OCI-LY7 (cell line): ENCODE data around the gene NTNG2. TPM values are rescaled to one million over a fixed set of nuclear protein-coding genes. Genes with fewer than 3 reads are reported as not detected.

Experiments
- BruUV-seq: library from RNA; stranded (reverse); fragments of 400-500 nt; replicated peaks from 2 replicates; lab custom pipeline; 2021; lab: Mats Ljungman, UMichigan
- CTCF ChIA-PET: fragments of 300-600 bp; sonication (Branson Sonifier 250); formaldehyde crosslinking; loops from one replicate; lab custom pipeline; 2022; ENCODE audit warnings: antibody characterized with exemption; ENCODE audit not compliant: unreplicated experiment; lab: Charles Lee
- POLR2A ChIA-PET: fragments of 300-600 bp; sonication (Branson Sonifier 250); formaldehyde crosslinking; loops from one replicate; lab custom pipeline; 2022; ENCODE audit warnings: antibody characterized with exemption; lab: Charles Lee
- DNase-seq: peaks from one replicate; pipeline ENCODE4 v3.0.0-alpha.2; 2015; ENCODE audit warnings: low spot score
- H2AFZ ChIP-seq: fragments of 200-600 bp; sonication (generic), shearing (Covaris generic); 2 replicates; pipeline ENCODE4 v1.6.1; 2014; ENCODE audit warnings: mild to moderate bottlenecking, antibody characterized with exemption, low read length, moderate library complexity
- H3K27ac ChIP-seq: fragments of 200-600 bp; sonication (generic); 2 replicates; pipeline ENCODE4 v1.5.1; 2014; ENCODE audit warnings: mixed run types, low read depth, mild to moderate bottlenecking, moderate library complexity, low read length, inconsistent platforms; ENCODE audit not compliant: poor library complexity, severe bottlenecking
- H3K36me3 ChIP-seq: fragments of 200-600 bp; sonication (generic); 2 replicates; pipeline ENCODE4 v1.6.1; 2014; ENCODE audit warnings: mild to moderate bottlenecking, antibody characterized with exemption, low read length, moderate library complexity, mixed read lengths; ENCODE audit not compliant: insufficient read depth
- H3K4me1 ChIP-seq: fragments of 200-600 bp; sonication (generic); 2 replicates; pipeline ENCODE4 v1.5.1; 2014; ENCODE audit warnings: mild to moderate bottlenecking, low read length; ENCODE audit not compliant: insufficient read depth, poor library complexity, severe bottlenecking
- H3K4me2 ChIP-seq: fragments of 200-600 bp; sonication (generic); 2 replicates; pipeline ENCODE4 v1.6.1; 2014; ENCODE audit warnings: mild to moderate bottlenecking, low read length
- H3K4me3 ChIP-seq: fragments of 200-600 bp; sonication (generic); 2 replicates; pipeline ENCODE4 v1.5.1; 2014; ENCODE audit warnings: mild to moderate bottlenecking, low read depth, low read length; ENCODE audit not compliant: poor library complexity, severe bottlenecking
- H3K79me2 ChIP-seq: fragments of 200-600 bp; sonication (generic); 2 replicates; pipeline ENCODE4 v1.6.1; 2016; ENCODE audit warnings: low read depth, mild to moderate bottlenecking, low read length, moderate library complexity, mixed read lengths; ENCODE audit not compliant: insufficient read depth
- H3K9me2 ChIP-seq: fragments of 200-600 bp; sonication (generic); 2 replicates; pipeline ENCODE4 v1.6.1; 2016; ENCODE audit warnings: mild to moderate bottlenecking, low read length, mixed read lengths; ENCODE audit not compliant: insufficient read depth
- H3K9me3 ChIP-seq: fragments of 200-600 bp; sonication (generic); 2 replicates; pipeline ENCODE4 v1.6.1; 2014; ENCODE audit warnings: mild to moderate bottlenecking, mixed run types, low read length, mixed read lengths
- H4K20me1 ChIP-seq: fragments of 200-600 bp; sonication (generic); 2 replicates; pipeline ENCODE4 v1.6.1; 2014; ENCODE audit warnings: mild to moderate bottlenecking, antibody characterized with exemption, low read length, moderate library complexity, mixed read lengths; ENCODE audit not compliant: insufficient read depth
- CTCF ChIP-seq: fragments of 200-600 bp; sonication (generic); conservative IDR thresholded peaks from 2 replicates; pipeline ENCODE4 v1.5.1; 2014; ENCODE audit warnings: mild to moderate bottlenecking, antibody characterized with exemption, low read length, moderate library complexity, mixed read lengths
- EZH2phosphoT487 ChIP-seq: fragments of 200-600 bp; sonication (generic); IDR thresholded peaks from 2 replicates; pipeline ENCODE4 v1.6.1; 2018; ENCODE audit warnings: low read depth, borderline replicate concordance, mild to moderate bottlenecking, mixed run types, antibody characterized with exemption, low read length, moderate library complexity, mixed read lengths
- intact Hi-C: fragments of 100-400 bp; cut with micrococcal nuclease; formaldehyde crosslinking; loops from one replicate; pipeline ENCODE4 v1.10.0; 2022; ENCODE audit not compliant: unreplicated experiment
- total RNA-seq, 2 experiments: library from RNA; depleted of rRNA in 1 of 2; stranded (reverse); fragments of >200 nt in 1 of 2; shearing (Covaris generic) in 1 of 2; gene quantifications; 2 replicates each; pipeline ENCODE4 v1.2.3, GENCODE V29; 2014 to 2022

NTNG2 gene
- total RNA-seq, 2 experiments from 2014 or later: 3.2 to 7.5 TPM

DNA sequence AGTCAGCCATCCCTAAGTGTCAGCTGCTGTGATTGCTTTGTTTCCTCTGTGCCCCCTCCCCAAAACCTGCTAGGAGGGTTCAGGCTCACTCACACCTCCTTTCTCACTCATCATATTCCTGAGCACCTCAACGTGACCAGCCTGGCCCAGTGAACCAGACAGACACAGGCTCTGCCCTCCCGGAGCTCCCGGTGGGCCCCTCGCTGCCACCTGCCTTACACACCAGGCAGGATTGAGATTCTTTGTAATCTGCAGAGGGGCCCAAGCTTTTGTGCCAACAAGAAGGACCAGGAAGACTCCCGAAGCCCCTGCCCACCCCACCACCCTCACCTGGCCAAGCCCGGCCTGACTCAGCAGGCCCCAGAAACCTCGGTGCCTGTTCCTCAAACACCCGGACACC lies 87.8 kb downstream of the NTNG2 start:
- Histone ChIP-seq H3K4me3 (no peak overlapping the region), H3K4me2 (no peak overlapping the region), H3K4me1 (no peaks in the 10 kb centered on the region), H2AFZ (no peak overlapping the region), H3K79me2 (no peaks in the 10 kb centered on the region), H3K36me3 (no peaks in the 10 kb centered on the region), H4K20me1 (no peaks in the 10 kb centered on the region), H3K9me3 (no peaks in the 10 kb centered on the region), H3K27ac (no peak overlapping the region), H3K9me2 (no peaks in the 10 kb centered on the region)
- no peak for DNase-seq
- intact Hi-C loops: no loop called here
- CTCF ChIA-PET: no interaction called here
- POLR2A ChIA-PET: no interaction called here
- no TSS peak for BruUV-seq
- TF ChIP-seq CTCF: no peak
- no peak for TF ChIP-seq EZH2phosphoT487

DNA sequence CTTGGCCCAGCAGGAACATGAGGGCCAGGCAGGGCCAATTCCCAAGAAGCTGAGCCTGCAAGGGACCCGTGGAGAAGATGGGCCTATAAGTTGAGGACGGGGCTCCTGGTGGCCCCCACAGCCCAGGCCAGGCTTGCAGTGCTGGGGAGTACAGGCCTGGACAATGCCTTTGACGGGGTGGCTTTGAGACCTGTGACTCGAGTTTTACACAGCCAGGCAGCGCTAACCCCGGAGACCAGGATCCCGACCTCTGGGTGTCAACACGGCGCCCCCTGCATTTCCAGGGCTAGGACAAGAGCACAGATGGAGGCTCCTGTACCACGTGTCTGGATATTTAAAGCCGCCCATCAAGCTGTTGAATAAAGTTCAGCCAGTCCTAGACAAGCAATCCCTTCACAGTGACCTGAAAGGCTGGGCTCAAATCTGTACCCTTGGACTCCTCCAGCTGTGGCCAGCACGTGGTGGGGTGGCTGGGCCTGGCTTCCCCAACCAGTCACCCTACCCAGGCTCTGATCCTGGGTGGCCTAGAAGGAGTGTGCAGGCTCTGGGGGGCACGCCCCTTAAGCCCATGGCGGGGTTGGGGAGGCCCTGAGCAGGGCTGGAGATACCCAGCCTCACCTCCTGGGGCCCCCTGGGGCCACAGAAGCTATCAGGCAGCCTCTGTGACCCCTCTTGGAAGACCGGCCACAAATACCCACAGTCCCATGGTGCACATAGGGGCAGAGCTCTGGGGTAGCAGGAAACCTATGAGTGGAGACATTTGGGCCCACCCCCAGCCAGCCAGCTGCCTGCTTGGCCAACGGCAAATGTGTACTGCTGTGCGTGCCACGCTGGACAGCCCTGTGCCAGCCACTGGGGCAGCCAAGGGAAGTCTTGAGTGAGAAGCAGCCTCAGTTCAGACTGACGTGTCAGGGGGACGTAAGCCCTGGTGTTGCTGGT lies 88.7 kb downstream of the NTNG2 start:
- no TSS peak for BruUV-seq
- no peak overlapping the region for H2AFZ ChIP-seq
- no peaks in the 10 kb centered on the region for H3K79me2 ChIP-seq
- no peaks in the 10 kb centered on the region for H3K9me3 ChIP-seq
- ChIA-PET CTCF (no interaction called here), POLR2A (no interaction called here)
- no peak for DNase-seq
- no peak overlapping the region for H3K27ac ChIP-seq
- intact Hi-C loops: no loop called here
- no peak overlapping the region for H3K4me2 ChIP-seq
- no peaks in the 10 kb centered on the region for H3K9me2 ChIP-seq
- no peaks in the 10 kb centered on the region for H3K36me3 ChIP-seq
- H3K4me1 ChIP-seq: no peaks in the 10 kb centered on the region
- no peak overlapping the region for H3K4me3 ChIP-seq
- H4K20me1 ChIP-seq: no peaks in the 10 kb centered on the region
- no peak for TF ChIP-seq EZH2phosphoT487

- Histone ChIP-seq H3K79me2 (no peaks in the 10 kb centered on the region), H3K4me1 (peaks cover 15% of the 10 kb centered on the region), H3K4me3 (no peak overlapping the region), H3K36me3 (peaks cover 45% of the 10 kb centered on the region), H3K9me2 (no peaks in the 10 kb centered on the region), H3K9me3 (no peaks in the 10 kb centered on the region), H2AFZ (no peak overlapping the region), H3K27ac (no peak overlapping the region), H3K4me2 (no peak overlapping the region), H4K20me1 (no peaks in the 10 kb centered on the region)
- intact Hi-C loops: no loop called here
- TF ChIP-seq EZH2phosphoT487: no peak
- TF ChIP-seq CTCF: no peak
- no TSS peak for BruUV-seq
- ChIA-PET POLR2A (no interaction called here), CTCF (no interaction called here)
- no peak for DNase-seq
These were observed 99.0 kb downstream of the NTNG2 start for GRCh38 chr9:132260846-132261245.
